Cardiac muscle cell (in vitro differentiated cells and primary cell): ENCODE data around the gene UBAP2. TPM values are rescaled to one million over a fixed set of nuclear protein-coding genes. Genes with fewer than 3 reads are reported as not detected.

Experiments
- DNase-seq, 2 donors: peaks; one replicate each; pipeline versions ENCODE4 v3.0.0 to v3.0.0-alpha.2; 2010 to 2017; ENCODE audit warnings: low read depth in 1 of 2, low spot score in 1 of 2
- H3K27ac ChIP-seq: fragments of 200-600 bp; sonication (generic); 2 replicates; pipeline ENCODE4 v1.5.1; 2016
- H3K27me3 ChIP-seq: fragments of 200-600 bp; sonication (generic); 2 replicates; pipeline ENCODE4 v1.6.0; 2016; ENCODE audit warnings: control low read depth
- H3K36me3 ChIP-seq: fragments of 200-600 bp; sonication (generic); 2 replicates; pipeline ENCODE4 v1.5.1; 2016; ENCODE audit warnings: control low read depth
- H3K4me1 ChIP-seq: fragments of 200-600 bp; sonication (generic); 2 replicates; pipeline ENCODE4 v1.8.1; 2017; ENCODE audit warnings: low read depth, mild to moderate bottlenecking, mixed run types
- H3K4me3 ChIP-seq: fragments of 200-600 bp; sonication (generic); 2 replicates; pipeline ENCODE4 v1.5.1; 2016; ENCODE audit warnings: mild to moderate bottlenecking
- H3K9me3 ChIP-seq: fragments of 200-600 bp; sonication (generic); 2 replicates; pipeline ENCODE4 v1.5.1; 2017; ENCODE audit warnings: low read depth, mild to moderate bottlenecking, control low read depth
- polyA plus RNA-seq: library from polyadenylated mRNA; unstranded; fragments of >200 nt; fragmentation: Nextera tagmentation; extraction: Ambion mirVana; gene quantifications from 2 replicates; pipeline ENCODE4 v1.2.1, GENCODE V29; 2016
- total RNA-seq: library from RNA; depleted of rRNA; stranded (reverse); fragments of >200 nt; gene quantifications from 2 replicates; pipeline ENCODE4 v1.2.3, GENCODE V29; 2016
- TF ChIP-seq, protein P1 (sequence below): IDR thresholded peaks from 2 replicates; pipeline ENCODE4 v1.5.1; 2012; ENCODE audit warnings: low read depth, mild to moderate bottlenecking, low read length

UBAP2 gene
- total and polyA plus RNA-seq, 2 experiments from 2014 or later, result 27.2 to 29.3 TPM

GRCh38 chr9:34089311-34089710 lies 40.6 kb upstream of the UBAP2 start:
- Histone ChIP-seq H3K4me1 (no peaks in the 10 kb centered on the region), H3K27ac (no peak overlapping the region), H3K36me3 (peaks cover 52% of the 10 kb centered on the region), H3K4me3 (no peak overlapping the region), H3K9me3 (no peaks in the 10 kb centered on the region), H3K27me3 (no peaks in the 10 kb centered on the region)
- TF ChIP-seq, protein P1, sequence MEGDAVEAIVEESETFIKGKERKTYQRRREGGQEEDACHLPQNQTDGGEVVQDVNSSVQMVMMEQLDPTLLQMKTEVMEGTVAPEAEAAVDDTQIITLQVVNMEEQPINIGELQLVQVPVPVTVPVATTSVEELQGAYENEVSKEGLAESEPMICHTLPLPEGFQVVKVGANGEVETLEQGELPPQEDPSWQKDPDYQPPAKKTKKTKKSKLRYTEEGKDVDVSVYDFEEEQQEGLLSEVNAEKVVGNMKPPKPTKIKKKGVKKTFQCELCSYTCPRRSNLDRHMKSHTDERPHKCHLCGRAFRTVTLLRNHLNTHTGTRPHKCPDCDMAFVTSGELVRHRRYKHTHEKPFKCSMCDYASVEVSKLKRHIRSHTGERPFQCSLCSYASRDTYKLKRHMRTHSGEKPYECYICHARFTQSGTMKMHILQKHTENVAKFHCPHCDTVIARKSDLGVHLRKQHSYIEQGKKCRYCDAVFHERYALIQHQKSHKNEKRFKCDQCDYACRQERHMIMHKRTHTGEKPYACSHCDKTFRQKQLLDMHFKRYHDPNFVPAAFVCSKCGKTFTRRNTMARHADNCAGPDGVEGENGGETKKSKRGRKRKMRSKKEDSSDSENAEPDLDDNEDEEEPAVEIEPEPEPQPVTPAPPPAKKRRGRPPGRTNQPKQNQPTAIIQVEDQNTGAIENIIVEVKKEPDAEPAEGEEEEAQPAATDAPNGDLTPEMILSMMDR, result no peak
- no peak for DNase-seq

DNA sequence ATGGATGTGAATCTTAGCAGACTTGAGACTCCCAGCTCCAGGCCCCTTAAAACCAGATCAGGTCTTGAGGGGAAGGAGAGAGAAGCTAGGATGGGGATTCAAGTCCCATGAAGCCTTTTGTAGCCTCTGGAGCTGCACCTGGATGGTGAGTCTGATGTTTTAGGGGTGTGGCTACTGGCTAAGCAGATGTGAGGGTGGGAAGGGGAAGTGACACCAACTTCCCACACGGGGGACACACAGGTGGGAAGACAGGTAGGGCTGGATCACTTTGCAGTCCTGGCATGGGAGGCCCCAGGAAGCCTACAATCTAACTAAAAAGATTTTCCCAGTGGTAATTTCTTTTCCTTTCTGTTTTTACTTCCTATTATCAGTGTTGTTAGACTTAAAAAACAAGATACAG lies 38.7 kb upstream of the UBAP2 start:
- no peak for DNase-seq
- peaks cover 43% of the 10 kb centered on the region for H3K36me3 ChIP-seq
- TF ChIP-seq, protein P1, result no peak
- H3K27ac ChIP-seq, result peak overlapping the region; percentile 25
- no peaks in the 10 kb centered on the region for H3K9me3 ChIP-seq
- no peaks in the 10 kb centered on the region for H3K27me3 ChIP-seq
- no peak overlapping the region for H3K4me3 ChIP-seq
- no peaks in the 10 kb centered on the region for H3K4me1 ChIP-seq

DNA sequence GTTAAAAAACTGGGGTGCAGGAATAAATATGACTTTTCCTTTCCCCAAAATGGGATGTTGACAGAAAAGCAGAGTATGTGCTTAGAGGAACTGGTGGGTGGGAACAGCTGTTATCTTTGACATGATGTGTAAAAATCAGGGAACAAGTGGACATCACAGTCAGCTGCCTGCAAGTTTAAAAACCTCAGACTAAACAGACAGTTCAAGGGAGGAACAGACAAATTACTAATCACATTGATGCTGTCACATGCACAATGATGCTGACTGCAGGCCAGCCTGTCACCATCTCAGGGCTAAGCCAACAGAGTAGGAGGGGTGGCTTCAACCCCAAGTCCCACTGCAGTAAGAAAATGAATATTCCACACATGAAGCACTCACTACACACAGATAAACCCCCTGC lies 38.2 kb upstream of the UBAP2 start:
- no peak for DNase-seq
- Histone ChIP-seq H3K36me3 (peaks cover 39% of the 10 kb centered on the region), H3K27ac (peak overlapping the region; percentile 25), H3K4me3 (no peak overlapping the region), H3K4me1 (no peaks in the 10 kb centered on the region), H3K27me3 (no peaks in the 10 kb centered on the region), H3K9me3 (no peaks in the 10 kb centered on the region)
- TF ChIP-seq, protein P1, result no peak

DNA sequence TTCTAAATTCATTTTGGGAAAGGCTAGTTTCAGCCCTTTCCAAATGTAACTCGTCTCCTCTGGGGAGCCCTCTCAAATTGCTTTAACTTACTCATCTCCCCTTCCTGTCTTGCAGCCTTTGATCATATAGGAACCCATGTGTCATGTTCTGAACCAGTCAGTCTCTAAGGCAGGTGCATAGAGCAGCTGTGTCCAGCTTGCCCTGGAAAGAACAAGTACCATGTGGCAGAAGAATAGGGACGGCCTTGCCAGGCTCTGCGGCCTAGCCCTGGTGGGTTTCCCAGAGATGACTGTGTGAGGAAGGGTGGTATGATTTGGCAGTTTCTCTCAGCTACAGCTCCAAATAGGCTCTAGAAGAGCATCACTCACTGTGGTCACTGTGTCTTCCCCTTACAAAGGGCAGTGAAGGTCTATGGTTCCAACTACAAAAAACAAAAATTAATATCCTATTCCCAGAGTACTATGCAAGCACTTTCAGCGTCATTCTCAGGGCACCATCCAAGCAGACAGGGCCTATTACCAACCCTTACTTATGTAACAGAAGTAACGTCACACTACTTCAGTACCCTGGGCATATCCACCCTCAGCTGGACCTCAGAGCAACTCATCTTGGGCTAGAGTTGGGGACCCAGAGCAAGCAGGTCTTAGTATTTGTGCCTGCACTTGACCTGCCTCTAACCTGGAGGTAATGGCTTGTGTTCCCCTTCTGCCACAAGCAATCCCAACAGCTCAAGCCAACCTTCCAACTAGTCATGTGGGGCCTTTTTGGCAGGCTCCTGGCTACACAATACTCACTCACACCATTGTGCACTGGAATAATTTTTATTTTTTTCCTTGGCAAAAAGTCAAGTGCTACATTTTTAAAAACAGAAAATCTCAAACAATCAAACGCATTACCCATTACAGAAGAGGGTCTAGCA lies 37.2 kb upstream of the UBAP2 start:
- H3K4me1 ChIP-seq, result no peaks in the 10 kb centered on the region
- DNase-seq, result no peak
- H3K4me3 ChIP-seq, result no peak overlapping the region
- peaks cover 35% of the 10 kb centered on the region for H3K36me3 ChIP-seq
- H3K27ac ChIP-seq, result peak overlapping the region; percentile 2
- no peaks in the 10 kb centered on the region for H3K27me3 ChIP-seq
- no peaks in the 10 kb centered on the region for H3K9me3 ChIP-seq
- TF ChIP-seq, protein P1, result no peak

DNA sequence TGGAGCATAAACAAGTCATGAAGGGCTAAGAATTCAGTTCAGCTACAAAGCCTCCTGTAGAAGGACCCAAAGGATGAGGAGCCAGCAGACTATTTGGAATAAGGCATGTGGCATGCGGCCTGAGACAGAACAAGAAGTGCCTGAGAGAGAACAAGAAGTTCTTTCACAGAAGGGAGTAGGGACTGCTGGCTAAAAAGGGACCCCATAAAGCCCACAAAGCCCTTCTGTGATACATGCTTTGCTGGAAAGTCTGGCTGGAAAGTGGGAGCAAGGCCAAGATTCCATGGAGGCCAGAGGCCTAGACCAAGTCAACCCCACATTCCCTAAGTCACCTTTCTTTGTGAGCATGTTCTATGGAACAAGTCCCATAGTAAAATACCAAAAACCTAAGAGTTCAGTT lies 35.9 kb upstream of the UBAP2 start:
- H3K27me3 ChIP-seq, result no peaks in the 10 kb centered on the region
- H3K36me3 ChIP-seq, result peaks cover 22% of the 10 kb centered on the region
- peak in 1 of 2 donors; percentile 54 for DNase-seq
- TF ChIP-seq, protein P1, result no peak
- H3K4me1 ChIP-seq, result no peaks in the 10 kb centered on the region
- H3K9me3 ChIP-seq, result no peaks in the 10 kb centered on the region
- H3K4me3 ChIP-seq, result no peak overlapping the region
- H3K27ac ChIP-seq, result peak overlapping the region; percentile 47
